GM12878 (cell line): ENCODE measurements around the gene LCN12. TPM values are rescaled to one million over a fixed set of nuclear protein-coding genes. Genes with fewer than 3 reads are reported as not detected.

Experiments
- ATAC-seq: fragments of 200-7000 bp; cut with Tn5 transposase; 3 replicates; pipeline ENCODE4 v1.9.1; 2020; ENCODE audit warnings: mild to moderate bottlenecking, moderate library complexity
- BruUV-seq: library from RNA; stranded (reverse); fragments of 400-500 nt; replicated peaks from 2 replicates; lab custom pipeline; 2021; lab: Mats Ljungman, UMichigan
- CTCF ChIA-PET: fragments of 300-600 bp; sonication (Branson Sonifier 250); formaldehyde crosslinking; extraction: SDS; loops from one replicate; lab custom pipeline; 2021; ENCODE audit warnings: inconsistent platforms; lab: Yijun Ruan, JAX
- POLR2A ChIA-PET: fragments of 350-600 bp; formaldehyde crosslinking; extraction: SDS; loops from one replicate; lab custom pipeline; 2021; ENCODE audit warnings: inconsistent platforms; lab: Charles Lee
- RAD21 ChIA-PET: fragments of 300-600 bp; sonication (Branson Sonifier 250); formaldehyde crosslinking; loops from one replicate; lab custom pipeline; 2023; ENCODE audit warnings: antibody characterized with exemption; ENCODE audit not compliant: unreplicated experiment; lab: Charles Lee
- SMC1A ChIA-PET: fragments of 300-600 bp; sonication (Branson Sonifier 250); formaldehyde crosslinking; loops from one replicate; lab custom pipeline; 2023; ENCODE audit not compliant: unreplicated experiment, uncharacterized antibody; lab: Charles Lee
- DNase-seq: peaks from one replicate; pipeline ENCODE4 v3.0.0-alpha.2; 2011; ENCODE audit warnings: low read depth, low spot score
- FAIRE-seq: peaks from 3 replicates; lab custom pipeline; 2011; peaks lifted over from hg19 to GRCh38; lab: Jason Lieb, UNC
- H2AFZ ChIP-seq: 2 replicates; pipeline ENCODE4 v1.6.0; 2011; ENCODE audit warnings: low read depth, low read length, control low read depth; ENCODE audit not compliant: control insufficient read depth
- H3K27ac ChIP-seq: 2 replicates; pipeline ENCODE4 v1.5.1; 2011; ENCODE audit warnings: control low read depth; ENCODE audit not compliant: control insufficient read depth, insufficient read depth
- H3K27me3 ChIP-seq, 2 experiments: replicated peaks in 1 of 2; 2 replicates each; pipeline versions ENCODE4 v1.6.0 to v1.6.1; 2011; ENCODE audit warnings: low read length in 1 of 2; ENCODE audit not compliant: control insufficient read depth in 2 of 2, insufficient read depth in 2 of 2
- H3K36me3 ChIP-seq, 2 experiments: 2 replicates each; pipeline ENCODE4 v1.5.1; 2011; ENCODE audit warnings: low read length in 1 of 2; ENCODE audit not compliant: control insufficient read depth in 2 of 2, insufficient read depth in 2 of 2
- H3K4me1 ChIP-seq: 2 replicates; pipeline ENCODE4 v1.6.1; 2011; ENCODE audit warnings: mild to moderate bottlenecking, low read length, moderate library complexity, mixed read lengths; ENCODE audit not compliant: control insufficient read depth, insufficient read depth
- H3K4me2 ChIP-seq: 2 replicates; pipeline ENCODE4 v1.6.0; 2011; ENCODE audit warnings: control low read depth; ENCODE audit not compliant: control insufficient read depth, insufficient read depth
- H3K4me3 ChIP-seq: fragments of 200-600 bp; sonication (generic); 2 replicates; pipeline ENCODE4 v1.5.1; 2016
- H3K79me2 ChIP-seq: 2 replicates; pipeline ENCODE4 v1.6.0; 2011; ENCODE audit warnings: low read length; ENCODE audit not compliant: control insufficient read depth, insufficient read depth
- H3K9ac ChIP-seq: 2 replicates; pipeline ENCODE4 v1.8.0; 2011; ENCODE audit warnings: low read length, control low read depth, mixed read lengths; ENCODE audit not compliant: control insufficient read depth, insufficient read depth
- H3K9me3 ChIP-seq: replicated peaks from 3 replicates; pipeline ENCODE4 v1.5.1; 2011; ENCODE audit warnings: mild to moderate bottlenecking, low read length; ENCODE audit not compliant: control insufficient read depth, insufficient read depth
- H4K20me1 ChIP-seq: 2 replicates; pipeline ENCODE4 v1.6.0; 2011; ENCODE audit not compliant: control insufficient read depth, insufficient read depth
- BHLHE40 ChIP-seq, 2 experiments: fragments of 450-650 bp in 1 of 2; IDR thresholded peaks; 2 replicates each; pipeline ENCODE4 v1.6.1; 2011 to 2017; ENCODE audit warnings: low read depth in 2 of 2, borderline replicate concordance in 1 of 2, improper control_type of control experiment in 1 of 2, low read length in 1 of 2, mild to moderate bottlenecking in 1 of 2
- BMI1 ChIP-seq: fragments of 450-650 bp; IDR thresholded peaks from 2 replicates; pipeline ENCODE4 v1.6.1; 2016; ENCODE audit warnings: mild to moderate bottlenecking, moderate library complexity, borderline replicate concordance
- CEBPZ ChIP-seq: fragments of 150-350 bp; IDR thresholded peaks from 2 replicates; pipeline ENCODE4 v1.6.1; 2016; ENCODE audit warnings: low read depth, low read length
- FOXK2 ChIP-seq: fragments of 450-650 bp; IDR thresholded peaks from 2 replicates; pipeline ENCODE4 v1.6.1; 2017; ENCODE audit warnings: mild to moderate bottlenecking, moderate library complexity
- IKZF1 ChIP-seq: fragments of 450-650 bp; conservative IDR thresholded peaks from 2 replicates; pipeline ENCODE4 v1.6.1; 2017; ENCODE audit warnings: antibody characterized with exemption, mild to moderate bottlenecking
- LARP7 ChIP-seq: fragments of 450-650 bp; IDR thresholded peaks from 2 replicates; pipeline ENCODE4 v1.6.1; 2017; ENCODE audit warnings: mild to moderate bottlenecking
- MTA3 ChIP-seq: IDR thresholded peaks from 2 replicates; pipeline ENCODE4 v1.6.1; 2012; ENCODE audit warnings: low read length, inconsistent platforms, borderline replicate concordance
- POLR2A ChIP-seq: IDR thresholded peaks from 2 replicates; pipeline ENCODE4 v1.6.1; 2011; ENCODE audit warnings: low read depth, mild to moderate bottlenecking, low read length
- POLR2AphosphoS2 ChIP-seq: IDR thresholded peaks from 2 replicates; pipeline ENCODE4 v1.6.1; 2011; ENCODE audit warnings: low read depth, mild to moderate bottlenecking, low read length, improper control_type of control experiment, moderate library complexity
- POLR2AphosphoS5 ChIP-seq: IDR thresholded peaks from 2 replicates; pipeline ENCODE4 v1.6.1; 2011; ENCODE audit warnings: mild to moderate bottlenecking, low read length, inconsistent platforms
- RB1 ChIP-seq: fragments of 450-650 bp; formaldehyde crosslinking; IDR thresholded peaks from 2 replicates; pipeline ENCODE4 v1.6.1; 2017; ENCODE audit warnings: mild to moderate bottlenecking, borderline replicate concordance
- SMC3 ChIP-seq: IDR thresholded peaks from 2 replicates; pipeline ENCODE4 v1.6.1; 2011; ENCODE audit warnings: low read length, improper control_type of control experiment, borderline replicate concordance
- STAT3 ChIP-seq: IDR thresholded peaks from 2 replicates; pipeline ENCODE4 v1.6.1; 2011; ENCODE audit warnings: low read depth, low read length, improper control_type of control experiment
- TCF3 ChIP-seq: IDR thresholded peaks from 2 replicates; pipeline ENCODE4 v1.6.1; 2012; ENCODE audit warnings: low read depth, mild to moderate bottlenecking, low read length, borderline replicate concordance; ENCODE audit not compliant: insufficient read depth
- WGBS: methylation state at CpG from one replicate; pipeline ENCODE4 v1.1.6; 2016; ENCODE audit warnings: low lambda C conversion rate; ENCODE audit not compliant: insufficient replicate concordance, insufficient coverage; ENCODE audit errors: missing lambda C conversion rate; 5-methylcytosine and 5-hydroxymethylcytosine counted together
- in situ Hi-C: fragments of 300-500 bp; cut with MboI; formaldehyde crosslinking; loops from 9 replicates; pipeline ENCODE4 v1.14.3; 2018; ENCODE audit warnings: mixed read lengths
- intact Hi-C: fragments of 100-400 bp; cut with micrococcal nuclease; formaldehyde crosslinking; loops from one replicate; pipeline ENCODE4 v1.14.2; 2022; ENCODE audit not compliant: unreplicated experiment
- polyA plus RNA-seq, 11 experiments: library from polyadenylated mRNA; depleted of rRNA in 4 of 11; unstranded in 6 of 11; stranded (reverse) in 5 of 11; fragments of >200 nt; fragmentation: Nextera tagmentation in 4 of 11; fragmentation: Illumina TruSeq in 1 of 11; extraction: Ambion mirVana in 4 of 11; extraction: Trizol in 1 of 11; gene quantifications; 1 replicate in 1 of 11; 2 replicates in 10 of 11; pipeline versions ENCODE4 v1.2.1 to v1.2.3, GENCODE V29; 2011 to 2016; ENCODE audit warnings: inconsistent platforms in 2 of 11, missing spikeins in 2 of 11, low read depth in 1 of 11
- total RNA-seq, 4 experiments: library from RNA; depleted of rRNA in 3 of 4; stranded (reverse); fragments of >200 nt in 3 of 4; fragmentation: Illumina TruSeq in 1 of 4; extraction: Trizol in 1 of 4; gene quantifications; 2 replicates each; pipeline versions ENCODE4 v1.2.1 to v1.2.3, GENCODE V29; 2013 to 2021
- TF ChIP-seq, protein P1 (sequence below): IDR thresholded peaks from 2 replicates; pipeline ENCODE4 v1.6.1; 2012; ENCODE audit warnings: low read depth, low read length, improper control_type of control experiment
- TF ChIP-seq, protein P2 (sequence below): fragments of 450-650 bp; IDR thresholded peaks from 2 replicates; pipeline ENCODE4 v1.6.1; 2018; ENCODE audit warnings: borderline replicate concordance, mild to moderate bottlenecking; ENCODE audit not compliant: partially characterized antibody

LCN12 gene
- total and polyA plus RNA-seq, 10 of the 15 experiments (the other 5 are each of a cell fraction or from before 2014, with no cell fraction given): 0.06 to 0.64 (median 0.40) TPM; not detected in 3

DNA sequence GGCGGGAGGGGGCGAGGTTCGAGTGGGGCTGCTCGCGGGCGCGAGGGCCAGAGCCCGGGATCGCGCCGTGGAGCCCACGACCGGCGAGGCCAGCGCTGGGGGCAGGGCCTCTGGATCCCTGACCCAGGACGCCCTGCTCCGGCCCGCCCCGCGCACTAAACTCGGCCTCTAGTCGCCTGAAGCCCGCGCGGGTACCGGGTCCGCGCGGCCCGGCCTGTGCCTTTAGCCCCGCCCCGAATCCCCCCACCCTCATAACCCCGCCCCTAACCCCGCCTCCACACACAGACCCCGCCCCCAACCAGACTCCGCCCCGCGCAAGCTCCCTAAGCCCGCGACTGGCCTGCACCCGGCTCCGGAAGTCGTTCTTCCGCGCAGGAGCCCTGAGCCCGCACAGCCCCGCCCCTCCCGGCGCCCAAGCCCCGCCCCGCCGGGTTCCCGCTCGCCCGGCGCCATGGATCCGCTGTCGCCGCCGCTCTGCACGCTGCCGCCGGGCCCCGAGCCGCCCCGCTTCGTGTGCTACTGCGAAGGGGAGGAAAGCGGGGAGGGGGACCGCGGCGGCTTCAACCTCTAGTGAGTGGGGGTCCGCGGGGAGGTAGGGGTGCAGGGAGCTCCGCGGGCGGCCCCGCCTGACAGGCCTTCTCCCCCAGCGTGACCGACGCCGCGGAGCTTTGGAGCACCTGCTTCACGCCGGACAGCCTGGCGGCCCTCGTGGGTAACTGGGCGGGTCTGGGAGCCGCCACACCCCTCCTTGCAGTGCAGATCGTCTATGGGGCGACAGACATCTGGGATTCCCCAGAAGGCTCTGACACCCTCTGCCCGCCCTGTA, 40.1 kb downstream of the LCN12 start, which contains the start of gene PAXX:
Gene PAXX (plus strand): TSS at position 430 of the 826 bp plus-strand sequence. CDS start 22 bp downstream, at position 452.
- in situ Hi-C loops: no loop called here
- Histone ChIP-seq H2AFZ (peak within 1 kb of the TSS; percentile 92), H4K20me1 (no peaks in the 10 kb centered on the region), H3K9me3 (no peaks in the 10 kb centered on the region; the same call in 2 of the 3 replicates), H3K9ac (peak within 1 kb of the TSS; percentile 66), H3K4me2 (peak within 1 kb of the TSS; percentile 99), H3K27me3 (peaks cover 2 to 4% of the 10 kb centered on the region in 2 experiments; a peak in 3 of 4 replicates), H3K79me2 (no peaks in the 10 kb centered on the region; the same call in 1 of the 2 replicates), H3K36me3 (no peaks in the 10 kb centered on the region), H3K4me1 (peaks cover 20% of the 10 kb centered on the region), H3K4me3 (peak within 1 kb of the TSS; percentile 73), H3K27ac (peak within 1 kb of the TSS; percentile 63)
- ChIA-PET POLR2A (interaction anchor here (0.9 to 1.5 kb wide), 6 partner anchors 8 to 249 kb away, joined by 3 to 5 read pairs (median 4); partner anchors contain the start of gene TUBB4B), SMC1A (interaction anchor here (0.8 to 1.1 kb wide), 3 partner anchors 27 to 44 kb away, joined by 3 to 4 read pairs (median 4); no protein-coding TSS in a partner anchor), RAD21 (interaction anchor here (1.3 to 1.7 kb wide), 2 partner anchors 45 to 226 kb away, joined by 3 to 8 read pairs; no protein-coding TSS in a partner anchor), CTCF (interaction anchor here (0.6 to 3.3 kb wide), 11 partner anchors 8 to 205 kb away, joined by 3 to 17 read pairs (median 4); no protein-coding TSS in a partner anchor)
- 2% methylated on average over 49 of the region's 92 CpGs for WGBS
- intact Hi-C loops: loop anchor here (1.0 kb wide), 1 partner anchor 48 kb away; the partner anchor contains the start of gene FBXW5
- FAIRE-seq (no peak), DNase-seq (no peak), ATAC-seq (peak; percentile 94)
- BruUV-seq: TSS peak; percentile 93
- TF ChIP-seq SMC3: no peak
- TF ChIP-seq, protein P1, sequence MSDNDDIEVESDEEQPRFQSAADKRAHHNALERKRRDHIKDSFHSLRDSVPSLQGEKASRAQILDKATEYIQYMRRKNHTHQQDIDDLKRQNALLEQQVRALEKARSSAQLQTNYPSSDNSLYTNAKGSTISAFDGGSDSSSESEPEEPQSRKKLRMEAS: peak; percentile 81
- no peak for TF ChIP-seq STAT3
- peak; percentile 82 for TF ChIP-seq LARP7
- TF ChIP-seq BHLHE40 (IDR thresholded peaks at IDR 0.05; ENCODE audit: borderline replicate concordance in 1 of 2, low read depth in 2 of 2, low read length in 1 of 2): peak in 1 of 2 experiments; percentile 68; a peak in 2 of 4 replicates
- peak; percentile 67 for TF ChIP-seq POLR2A
- TF ChIP-seq FOXK2: no peak
- TF ChIP-seq TCF3: 0 out of 2 replicates have a peak, but pooled peaks have one; percentile 54
- TF ChIP-seq, protein P2, sequence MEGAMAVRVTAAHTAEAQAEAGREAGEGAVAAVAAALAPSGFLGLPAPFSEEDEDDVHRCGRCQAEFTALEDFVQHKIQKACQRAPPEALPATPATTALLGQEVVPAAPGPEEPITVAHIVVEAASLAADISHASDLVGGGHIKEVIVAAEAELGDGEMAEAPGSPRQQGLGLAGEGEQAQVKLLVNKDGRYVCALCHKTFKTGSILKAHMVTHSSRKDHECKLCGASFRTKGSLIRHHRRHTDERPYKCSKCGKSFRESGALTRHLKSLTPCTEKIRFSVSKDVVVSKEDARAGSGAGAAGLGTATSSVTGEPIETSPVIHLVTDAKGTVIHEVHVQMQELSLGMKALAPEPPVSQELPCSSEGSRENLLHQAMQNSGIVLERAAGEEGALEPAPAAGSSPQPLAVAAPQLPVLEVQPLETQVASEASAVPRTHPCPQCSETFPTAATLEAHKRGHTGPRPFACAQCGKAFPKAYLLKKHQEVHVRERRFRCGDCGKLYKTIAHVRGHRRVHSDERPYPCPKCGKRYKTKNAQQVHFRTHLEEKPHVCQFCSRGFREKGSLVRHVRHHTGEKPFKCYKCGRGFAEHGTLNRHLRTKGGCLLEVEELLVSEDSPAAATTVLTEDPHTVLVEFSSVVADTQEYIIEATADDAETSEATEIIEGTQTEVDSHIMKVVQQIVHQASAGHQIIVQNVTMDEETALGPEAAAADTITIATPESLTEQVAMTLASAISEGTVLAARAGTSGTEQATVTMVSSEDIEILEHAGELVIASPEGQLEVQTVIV: no peak
- no peak for TF ChIP-seq CEBPZ
- no peak for TF ChIP-seq BMI1
- no peak for TF ChIP-seq POLR2AphosphoS5
- no peak for TF ChIP-seq MTA3
- 0 out of 2 replicates have a peak, but pooled peaks have one; percentile 26 for TF ChIP-seq POLR2AphosphoS2
- TF ChIP-seq RB1: peak; percentile 78; the same call in 1 of the 2 replicates
- TF ChIP-seq IKZF1: peak; percentile 70
